Small intestine (tissue), 7 donors: ENCODE results near the gene C6orf89. TPM values are rescaled to one million over a fixed set of nuclear protein-coding genes. Genes with fewer than 3 reads are reported as not detected.

ENCODE experiments used
- DNase-seq, 2 donors: peaks; one replicate each; pipeline versions ENCODE4 v3.0.0 to v3.0.0-alpha.2; 2013
- FAIRE-seq: peaks from 2 replicates; lab custom pipeline; 2012; peaks lifted over from hg19 to GRCh38; lab: Jason Lieb, UNC
- H3K27ac ChIP-seq, 3 donors: one replicate each; pipeline ENCODE4 v1.5.1; 2013; ENCODE audit warnings: low read length in 2 of 3, mild to moderate bottlenecking in 2 of 3, control low read depth in 1 of 3, inconsistent platforms in 1 of 3, low read depth in 1 of 3, moderate library complexity in 1 of 3
- H3K27me3 ChIP-seq, 3 donors: one replicate each; pipeline ENCODE4 v1.6.1; 2013; ENCODE audit warnings: low read length in 3 of 3, inconsistent platforms in 1 of 3; ENCODE audit not compliant: control insufficient read depth in 3 of 3, insufficient read depth in 3 of 3
- H3K36me3 ChIP-seq, 3 donors: one replicate each; pipeline ENCODE4 v1.6.1; 2013; ENCODE audit warnings: low read length in 3 of 3, inconsistent platforms in 1 of 3, low read depth in 1 of 3, mild to moderate bottlenecking in 1 of 3, moderate library complexity in 1 of 3; ENCODE audit not compliant: control insufficient read depth in 3 of 3, insufficient read depth in 2 of 3
- H3K4me1 ChIP-seq, 3 donors: one replicate each; pipeline ENCODE4 v1.6.1; 2013; ENCODE audit warnings: low read length in 2 of 3, inconsistent platforms in 1 of 3, low read depth in 1 of 3, mild to moderate bottlenecking in 1 of 3, moderate library complexity in 1 of 3; ENCODE audit not compliant: control insufficient read depth in 3 of 3, insufficient read depth in 2 of 3
- H3K4me3 ChIP-seq, 3 donors: one replicate each; pipeline ENCODE4 v1.5.1; 2013; ENCODE audit warnings: low read length in 3 of 3, control low read depth in 1 of 3, inconsistent platforms in 1 of 3, low read depth in 1 of 3, mild to moderate bottlenecking in 1 of 3, moderate library complexity in 1 of 3
- H3K9me3 ChIP-seq, 2 donors: one replicate each; pipeline ENCODE4 v1.6.1; 2013; ENCODE audit warnings: low read depth in 1 of 2, low read length in 1 of 2; ENCODE audit not compliant: control insufficient read depth in 2 of 2, insufficient read depth in 1 of 2
- WGBS, 3 donors: extraction: QIAGEN DNeasy Blood & Tissue Kit; methylation state at CpG; one replicate each; pipeline ENCODE4 v1.1.7; 2013; 5-methylcytosine and 5-hydroxymethylcytosine counted together
- polyA plus RNA-seq, 4 donors: library from polyadenylated mRNA; stranded (reverse) in 3 of 4; unstranded in 1 of 4; fragments of 200-250 nt in 3 of 4; fragments of 120-200 nt in 1 of 4; gene quantifications; one replicate each; pipeline versions ENCODE4 v1.2.1 to v1.2.3, GENCODE V29; 2013
- donor health status: healthy with polysubstance abuse.
- donor health status: control.
- donor health status: control.
- donor health status: Bipolar disorder and iron deficiency.
- donor health status: healthy.

The C6orf89 gene
- polyA plus RNA-seq, 4 donors = 6.5 to 38.7 (median 18.8) TPM

GRCh38 chr6:36867471-36868224 is 18.1 kb upstream of the C6orf89 start:
- Histone ChIP-seq H3K27ac (no peak overlapping the region), H3K27me3 (no peaks in the 10 kb centered on the region), H3K9me3 (no peaks in the 10 kb centered on the region), H3K4me3 (no peak overlapping the region), H3K4me1 (no peaks in the 10 kb centered on the region), H3K36me3 (peaks cover 0 to 35% (median 9%) of the 10 kb centered on the region in 3 donors)
- DNase-seq (no peak), FAIRE-seq (no peak)
- WGBS, 3 donors = 77 to 85% (median 85%) methylated on average over 4 of the region's 4 CpGs

- H3K27me3 ChIP-seq = no peaks in the 10 kb centered on the region
Observed at GRCh38 chr6:36871686-36872085, 14.1 kb upstream of the C6orf89 start.

GRCh38 chr6:36873115-36873514 is 12.6 kb upstream of the C6orf89 start:
- Histone ChIP-seq H3K4me1 (peaks cover 0 to 10% (median 3%) of the 10 kb centered on the region in 3 donors), H3K27ac (no peak overlapping the region), H3K9me3 (no peaks in the 10 kb centered on the region), H3K27me3 (no peaks in the 10 kb centered on the region), H3K4me3 (no peak overlapping the region), H3K36me3 (peaks cover 0 to 12% (median 5%) of the 10 kb centered on the region in 3 donors)
- DNase-seq = no peak
- FAIRE-seq = no peak
- WGBS, 3 donors = 84 to 97% (median 89%) methylated on average over 1 of the region's 1 CpG

More at GRCh38 chr6:36871686-36872085, 14.1 kb upstream of the C6orf89 start:
- no peaks in the 10 kb centered on the region for H3K9me3 ChIP-seq
- peaks cover 0 to 20% (median 8%) of the 10 kb centered on the region in 3 donors for H3K36me3 ChIP-seq
- 90 to 96% (median 93%) methylated on average over 3 of the region's 3 CpGs for WGBS, 3 donors
- DNase-seq (no peak), FAIRE-seq (no peak)
- peaks cover 0 to 10% (median 3%) of the 10 kb centered on the region in 3 donors for H3K4me1 ChIP-seq
- H3K27ac ChIP-seq = no peak overlapping the region
- H3K4me3 ChIP-seq = no peak overlapping the region

GRCh38 chr6:36873612-36874442 is 11.9 kb upstream of the C6orf89 start:
- Histone ChIP-seq H3K4me3 (peak overlapping the region; percentile 80 to 87 (median 87)), H3K4me1 (peaks cover 0 to 10% (median 3%) of the 10 kb centered on the region in 3 donors), H3K27me3 (no peaks in the 10 kb centered on the region), H3K9me3 (no peaks in the 10 kb centered on the region), H3K27ac (peak overlapping the region in 2 of 3 donors; percentile 95 to 96), H3K36me3 (peaks cover 0 to 9% (median 5%) of the 10 kb centered on the region in 3 donors)
- WGBS, 3 donors = 3 to 11% (median 4%) methylated on average over 11 of the region's 11 CpGs
- FAIRE-seq (no peak), DNase-seq (peak in 1 of 2 donors; percentile 30)

- DNase-seq (peak; percentile 87 to 97), FAIRE-seq (no peak)
- Histone ChIP-seq H3K27me3 (no peaks in the 10 kb centered on the region), H3K9me3 (no peaks in the 10 kb centered on the region), H3K4me1 (peaks cover 0 to 10% (median 3%) of the 10 kb centered on the region in 3 donors), H3K4me3 (peak within 1 kb of the TSS; percentile 80 to 87 (median 87)), H3K36me3 (peaks cover 0 to 5% (median 4%) of the 10 kb centered on the region in 3 donors), H3K27ac (peak within 1 kb of the TSS; percentile 66 to 96 (median 95))
- 0% methylated on average over 50 to 54 of the region's 54 CpGs for whole genome bisulfite sequencing, 3 donors
Observed at GRCh38 chr6:36874443-36875249, 11.1 kb upstream of the C6orf89 start, which contains the start of gene PPIL1. PPIL1 (minus strand) TSS chr6:36874803; CDS start chr6:36874772, 31 bp downstream.

GRCh38 chr6:36875250-36875633 is 10.5 kb upstream of the C6orf89 start:
- Histone ChIP-seq H3K4me3 (peak overlapping the region in 2 of 3 donors; percentile 80 to 87), H3K27ac (peak overlapping the region in 2 of 3 donors; percentile 95 to 96), H3K9me3 (no peaks in the 10 kb centered on the region), H3K27me3 (no peaks in the 10 kb centered on the region), H3K4me1 (peaks cover 0 to 10% (median 3%) of the 10 kb centered on the region in 3 donors), H3K36me3 (peaks cover 0 to 5% (median 4%) of the 10 kb centered on the region in 3 donors)
- DNase-seq (no peak), FAIRE-seq (no peak)
- WGBS, 3 donors = 27 to 37% (median 36%) methylated on average over 6 of the region's 6 CpGs

- FAIRE-seq (no peak), DNase-seq (no peak)
- H3K36me3 ChIP-seq = no peaks in the 10 kb centered on the region
- no peak overlapping the region for H3K4me3 ChIP-seq
- no peaks in the 10 kb centered on the region for H3K9me3 ChIP-seq
- no peaks in the 10 kb centered on the region for H3K27me3 ChIP-seq
- H3K4me1 ChIP-seq = peaks cover 0 to 9% (median 0%) of the 10 kb centered on the region in 3 donors
- no peak overlapping the region for H3K27ac ChIP-seq
- WGBS, 3 donors = 98 to 100% (median 98%) methylated on average over 3 of the region's 3 CpGs
Observed at GRCh38 chr6:36884610-36885009, 1.1 kb upstream of the C6orf89 start.
